ENCODE results near the gene DISP2. TPM values are rescaled to one million over a fixed set of nuclear protein-coding genes. Genes with fewer than 3 reads are reported as not detected.

The DISP2 gene, protein sequence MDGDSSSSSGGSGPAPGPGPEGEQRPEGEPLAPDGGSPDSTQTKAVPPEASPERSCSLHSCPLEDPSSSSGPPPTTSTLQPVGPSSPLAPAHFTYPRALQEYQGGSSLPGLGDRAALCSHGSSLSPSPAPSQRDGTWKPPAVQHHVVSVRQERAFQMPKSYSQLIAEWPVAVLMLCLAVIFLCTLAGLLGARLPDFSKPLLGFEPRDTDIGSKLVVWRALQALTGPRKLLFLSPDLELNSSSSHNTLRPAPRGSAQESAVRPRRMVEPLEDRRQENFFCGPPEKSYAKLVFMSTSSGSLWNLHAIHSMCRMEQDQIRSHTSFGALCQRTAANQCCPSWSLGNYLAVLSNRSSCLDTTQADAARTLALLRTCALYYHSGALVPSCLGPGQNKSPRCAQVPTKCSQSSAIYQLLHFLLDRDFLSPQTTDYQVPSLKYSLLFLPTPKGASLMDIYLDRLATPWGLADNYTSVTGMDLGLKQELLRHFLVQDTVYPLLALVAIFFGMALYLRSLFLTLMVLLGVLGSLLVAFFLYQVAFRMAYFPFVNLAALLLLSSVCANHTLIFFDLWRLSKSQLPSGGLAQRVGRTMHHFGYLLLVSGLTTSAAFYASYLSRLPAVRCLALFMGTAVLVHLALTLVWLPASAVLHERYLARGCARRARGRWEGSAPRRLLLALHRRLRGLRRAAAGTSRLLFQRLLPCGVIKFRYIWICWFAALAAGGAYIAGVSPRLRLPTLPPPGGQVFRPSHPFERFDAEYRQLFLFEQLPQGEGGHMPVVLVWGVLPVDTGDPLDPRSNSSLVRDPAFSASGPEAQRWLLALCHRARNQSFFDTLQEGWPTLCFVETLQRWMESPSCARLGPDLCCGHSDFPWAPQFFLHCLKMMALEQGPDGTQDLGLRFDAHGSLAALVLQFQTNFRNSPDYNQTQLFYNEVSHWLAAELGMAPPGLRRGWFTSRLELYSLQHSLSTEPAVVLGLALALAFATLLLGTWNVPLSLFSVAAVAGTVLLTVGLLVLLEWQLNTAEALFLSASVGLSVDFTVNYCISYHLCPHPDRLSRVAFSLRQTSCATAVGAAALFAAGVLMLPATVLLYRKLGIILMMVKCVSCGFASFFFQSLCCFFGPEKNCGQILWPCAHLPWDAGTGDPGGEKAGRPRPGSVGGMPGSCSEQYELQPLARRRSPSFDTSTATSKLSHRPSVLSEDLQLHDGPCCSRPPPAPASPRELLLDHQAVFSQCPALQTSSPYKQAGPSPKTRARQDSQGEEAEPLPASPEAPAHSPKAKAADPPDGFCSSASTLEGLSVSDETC (N-terminal part only)
- 0.35 TPM for polyA plus RNA-seq (ENCODE audit: insufficient read length)
- long read RNA-seq, donor 1, result 0 reads
- long read RNA-seq, donor 2, result 0 reads
- long read RNA-seq, donor 3, result 0 reads
- long read RNA-seq, donor 4, result 0 reads
- long read RNA-seq, donor 5, result 0 reads
- long read RNA-seq, donor 6, result 0 reads
- long read RNA-seq, donor 7, result 0 reads
- long read RNA-seq, donor 8, result 0 reads

DNA sequence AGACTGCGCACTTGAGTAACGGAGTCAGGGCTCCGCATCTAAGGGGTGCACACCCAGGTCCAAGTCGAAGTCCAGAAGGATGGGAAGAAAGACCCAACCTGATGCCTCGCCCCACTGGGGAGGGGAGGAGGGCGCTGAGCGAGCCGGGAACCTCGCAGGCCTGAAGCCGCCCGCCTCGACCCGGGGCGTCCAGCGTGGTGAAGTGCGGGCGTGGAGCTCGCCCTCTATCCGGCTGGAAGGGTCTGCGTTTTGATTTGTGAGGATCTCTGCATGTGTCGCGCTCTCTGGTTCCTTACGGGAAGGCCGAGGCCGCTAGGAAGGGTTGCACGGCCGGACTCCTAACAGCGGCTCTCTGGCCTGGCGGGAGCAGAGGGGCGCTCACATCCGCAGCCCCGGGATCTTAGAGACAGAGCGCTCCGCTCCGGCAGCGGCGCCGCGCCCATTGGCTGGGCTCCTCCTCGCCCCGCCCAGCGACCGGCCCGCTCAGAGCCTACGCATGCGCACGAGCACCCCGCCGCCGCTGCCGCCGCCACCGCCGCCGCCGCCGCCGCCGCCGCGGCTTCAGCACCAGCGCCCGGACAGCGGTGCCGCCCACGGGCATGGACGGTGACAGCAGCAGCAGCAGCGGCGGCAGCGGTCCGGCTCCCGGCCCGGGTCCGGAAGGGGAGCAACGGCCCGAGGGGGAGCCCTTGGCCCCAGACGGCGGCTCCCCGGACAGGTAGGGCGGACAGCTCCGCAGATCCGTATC, at the start of gene DISP2:
TSS of gene DISP2 (plus strand) at position 497 of the 748 bp plus-strand sequence. CDS start at position 600, 103 bp downstream.
- DNase-seq, result peak; percentile 78

- DNase-seq, result no peak
Measured at GRCh38 chr15:40309344-40309862, 48.6 kb upstream of the DISP2 start.

GRCh38 chr15:40310001-40310959, 47.7 kb upstream of the DISP2 start:
- DNase-seq, result no peak

GRCh38 chr15:40310993-40311392, 47.0 kb upstream of the DISP2 start:
- DNase-seq, result no peak

GRCh38 chr15:40312370-40313158, 45.5 kb upstream of the DISP2 start:
- no peak for DNase-seq

DNA sequence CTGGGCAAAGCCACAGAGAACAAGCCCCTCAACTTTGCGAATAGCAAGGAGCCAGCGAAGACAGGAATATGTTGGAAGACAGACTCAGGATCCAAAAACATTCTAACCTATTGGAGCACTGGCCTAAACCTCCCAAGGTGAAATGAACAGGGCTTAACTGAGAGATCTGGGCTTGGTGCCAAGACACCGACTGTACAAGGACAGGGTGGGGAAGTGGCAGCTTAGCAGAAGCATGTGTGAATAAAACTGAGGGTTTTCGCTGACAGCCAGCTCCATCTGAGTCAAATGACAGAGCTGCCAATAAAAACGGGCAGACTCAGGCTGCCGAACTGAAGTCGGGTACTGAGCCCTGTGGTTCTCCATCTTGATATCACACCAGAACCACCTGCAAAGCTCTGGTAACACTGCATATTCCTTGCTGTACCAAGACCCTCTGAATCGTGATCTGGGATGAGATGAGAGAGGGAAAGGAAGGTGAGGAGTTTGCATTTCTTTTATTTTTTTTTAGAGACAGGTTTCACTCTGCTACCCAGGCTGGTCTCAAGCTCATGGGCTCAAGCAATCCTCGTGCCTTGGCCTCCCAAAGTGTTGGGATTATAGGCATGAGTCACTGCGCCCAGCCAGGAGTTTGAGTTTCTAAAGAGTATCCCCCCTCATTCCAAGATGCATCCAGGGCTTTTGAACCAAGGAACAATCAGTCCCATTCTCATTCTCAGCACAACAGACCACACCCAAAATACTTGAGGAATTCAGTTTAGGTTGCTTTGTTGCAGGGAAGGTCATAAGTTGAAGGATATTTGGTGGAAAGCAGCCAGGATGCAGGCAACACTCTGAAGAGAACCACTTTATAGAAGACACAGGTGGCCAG, 44.3 kb upstream of the DISP2 start:
- DNase-seq, result no peak

- no peak for DNase-seq
Measured at GRCh38 chr15:40314723-40315276, 43.2 kb upstream of the DISP2 start.

GRCh38 chr15:40316931-40317330, 41.1 kb upstream of the DISP2 start:
- DNase-seq, result no peak

GRCh38 chr15:40317580-40317979, 40.4 kb upstream of the DISP2 start:
- DNase-seq, result no peak

GRCh38 chr15:40320409-40320808, 37.6 kb upstream of the DISP2 start:
- no peak for DNase-seq

DNA sequence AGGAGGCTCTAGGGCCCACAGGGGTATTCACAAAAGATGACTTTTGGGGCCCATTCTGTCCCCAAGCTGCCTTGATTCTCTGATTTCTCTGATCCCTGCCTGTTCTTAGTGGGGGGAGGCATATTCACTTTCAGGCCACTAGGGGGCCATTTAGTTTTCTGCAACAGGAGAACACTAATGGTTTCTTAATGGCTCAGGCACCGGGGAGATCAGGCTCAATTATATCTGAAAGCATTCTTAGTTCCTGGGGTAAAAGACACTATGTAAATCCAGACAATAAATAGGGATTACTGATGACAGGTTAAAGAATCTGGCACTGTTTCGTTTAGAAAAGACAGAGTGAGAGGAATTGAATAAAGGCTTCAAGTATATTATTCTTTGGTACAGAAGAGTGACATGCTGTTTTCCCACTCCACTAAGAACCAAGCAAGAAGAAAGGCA, 37.1 kb upstream of the DISP2 start:
- DNase-seq, result no peak

DNA sequence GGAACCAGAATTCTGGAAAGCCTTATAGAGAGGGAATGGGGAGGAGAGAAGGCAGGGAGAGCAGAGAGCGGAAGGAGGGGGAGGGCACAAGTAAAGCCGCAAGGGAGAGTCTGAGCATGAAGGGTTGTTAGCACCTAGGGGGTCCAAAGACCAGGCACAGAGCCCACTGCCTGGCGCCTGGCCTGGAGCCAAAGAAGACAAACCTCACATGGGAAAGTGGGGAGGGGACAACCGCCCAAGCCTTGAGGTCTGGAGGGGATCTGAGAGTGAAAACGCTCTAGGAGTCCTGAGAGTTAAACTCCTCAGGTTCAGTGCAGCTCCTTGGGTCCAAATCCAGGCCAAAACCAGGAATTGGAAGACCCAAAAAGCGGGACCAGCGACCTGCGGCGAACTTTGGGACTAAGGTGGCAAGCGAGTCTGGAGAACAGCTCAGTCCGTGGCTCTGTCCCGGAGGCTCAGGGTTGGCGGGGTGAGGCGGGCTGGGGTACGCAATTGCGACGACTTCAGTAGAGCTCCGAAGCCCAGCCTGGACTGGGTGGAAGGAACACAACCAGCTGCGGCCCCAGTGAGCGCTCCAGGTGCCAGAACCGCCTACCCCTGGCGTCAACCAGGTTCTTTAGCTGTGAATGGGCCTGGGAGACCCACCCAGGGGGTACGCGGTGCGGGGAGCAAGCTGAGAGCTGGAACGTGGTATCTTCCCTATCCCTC, 35.3 kb upstream of the DISP2 start:
- DNase-seq, result no peak

- peak; percentile 95 for DNase-seq
Measured at GRCh38 chr15:40323239-40323952, 34.6 kb upstream of the DISP2 start, which contains the start of gene INAFM2. Gene INAFM2 (plus strand): TSS chr15:40323692. CDS start chr15:40324056, 364 bp downstream.

GRCh38 chr15:40323953-40324937, 33.8 kb upstream of the DISP2 start:
- no peak for DNase-seq

Measured in left kidney (tissue), 8 donors.